ENCODE measurements around the gene KDM2B.
"Not testable (repeated sequence)": the region's sequence is repeated elsewhere in the genome, so short reads cannot be mapped to it uniquely, and the experiment has no call there.

Gene KDM2B

GRCh38 chr12:121405211-121405610, 175.6 kb downstream of the KDM2B start:
- peaks cover 10% of the 10 kb centered on the region for H3K4me1 ChIP-seq
- H3K27me3 ChIP-seq (ENCODE audit: low read depth) = no peaks in the 10 kb centered on the region
- in situ Hi-C loops (cut with MboI; ENCODE audit: low sequenced_read_pairs) = no loop called here
- peaks cover 49% of the 10 kb centered on the region for H3K36me3 ChIP-seq (replicated peaks)
- no peak overlapping the region for H3K4me3 ChIP-seq
- no peak for DNase-seq (ENCODE audit: low spot score in 2 of 2)
- no peaks in the 10 kb centered on the region for H3K9me3 ChIP-seq

GRCh38 chr12:121404734-121405133, 176.1 kb downstream of the KDM2B start:
- Histone ChIP-seq H3K36me3 (replicated peaks) (peaks cover 49% of the 10 kb centered on the region), H3K4me3 (no peak overlapping the region), H3K27me3 (ENCODE audit: low read depth) (no peaks in the 10 kb centered on the region), H3K4me1 (peaks cover 10% of the 10 kb centered on the region), H3K9me3 (no peaks in the 10 kb centered on the region)
- DNase-seq (ENCODE audit: low spot score in 2 of 2) = peak in 1 of 2 experiments; percentile 45
- in situ Hi-C loops (cut with MboI; ENCODE audit: low sequenced_read_pairs) = no loop called here

- H3K4me3 ChIP-seq = no peak overlapping the region
- no peak for DNase-seq (ENCODE audit: low spot score in 2 of 2)
- peaks cover 49% of the 10 kb centered on the region for H3K36me3 ChIP-seq (replicated peaks)
- in situ Hi-C loops (cut with MboI; ENCODE audit: low sequenced_read_pairs) = no loop called here
- H3K27me3 ChIP-seq (ENCODE audit: low read depth) = no peaks in the 10 kb centered on the region
- no peaks in the 10 kb centered on the region for H3K9me3 ChIP-seq
- peaks cover 10% of the 10 kb centered on the region for H3K4me1 ChIP-seq
Observed at GRCh38 chr12:121403721-121404120, 177.1 kb downstream of the KDM2B start.

GRCh38 chr12:121400332-121401139, 180.3 kb downstream of the KDM2B start:
- in situ Hi-C loops (cut with MboI; ENCODE audit: low sequenced_read_pairs) = no loop called here
- H3K4me1 ChIP-seq = peaks cover 10% of the 10 kb centered on the region
- H3K27me3 ChIP-seq (ENCODE audit: low read depth) = no peaks in the 10 kb centered on the region
- H3K4me3 ChIP-seq = peak overlapping the region; percentile 97
- H3K36me3 ChIP-seq (replicated peaks) = peaks cover 23% of the 10 kb centered on the region
- peak; percentile 11 to 38 for DNase-seq (ENCODE audit: low spot score in 2 of 2)
- H3K9me3 ChIP-seq = no peaks in the 10 kb centered on the region

GRCh38 chr12:121399391-121400331, 181.2 kb downstream of the KDM2B start, which contains the start of gene RNF34:
Gene RNF34 (plus strand): TSS chr12:121400118. CDS start chr12:121400213, 95 bp downstream.
- Histone ChIP-seq H3K4me1 (peaks cover 10% of the 10 kb centered on the region), H3K27me3 (ENCODE audit: low read depth) (no peaks in the 10 kb centered on the region), H3K36me3 (replicated peaks) (peaks cover 16% of the 10 kb centered on the region), H3K9me3 (no peaks in the 10 kb centered on the region), H3K4me3 (peak within 1 kb of the TSS; percentile 97)
- DNase-seq (ENCODE audit: low spot score in 2 of 2) = peak; percentile 98 to 100
- in situ Hi-C loops (cut with MboI; ENCODE audit: low sequenced_read_pairs) = no loop called here

- DNase-seq (ENCODE audit: low spot score in 2 of 2) = no peak
- H3K9me3 ChIP-seq = no peaks in the 10 kb centered on the region
- peaks cover 10% of the 10 kb centered on the region for H3K4me1 ChIP-seq
- H3K4me3 ChIP-seq = no peak overlapping the region; the same call in 1 of the 2 replicates
- H3K36me3 ChIP-seq (replicated peaks) = peaks cover 9% of the 10 kb centered on the region
- in situ Hi-C loops (cut with MboI; ENCODE audit: low sequenced_read_pairs) = no loop called here
- no peaks in the 10 kb centered on the region for H3K27me3 ChIP-seq (ENCODE audit: low read depth)
Observed at GRCh38 chr12:121398355-121398754, 182.5 kb downstream of the KDM2B start.

- Histone ChIP-seq H3K4me3 (no peak overlapping the region), H3K27me3 (ENCODE audit: low read depth) (no peaks in the 10 kb centered on the region), H3K4me1 (peaks cover 8% of the 10 kb centered on the region), H3K36me3 (replicated peaks) (peaks cover under 1% of the 10 kb centered on the region; the same call in 1 of the 2 replicates), H3K9me3 (no peaks in the 10 kb centered on the region)
- in situ Hi-C loops (cut with MboI; ENCODE audit: low sequenced_read_pairs) = no loop called here
- no peak for DNase-seq (ENCODE audit: low spot score in 2 of 2)
Observed at GRCh38 chr12:121397521-121397920, 183.3 kb downstream of the KDM2B start.

- Histone ChIP-seq H3K36me3 (replicated peaks) (no peaks in the 10 kb centered on the region), H3K27me3 (ENCODE audit: low read depth) (no peaks in the 10 kb centered on the region), H3K4me3 (no peak overlapping the region), H3K4me1 (no peaks in the 10 kb centered on the region), H3K9me3 (no peaks in the 10 kb centered on the region)
- in situ Hi-C loops (cut with MboI; ENCODE audit: low sequenced_read_pairs) = no loop called here
- DNase-seq (ENCODE audit: low spot score in 2 of 2) = no peak
Observed at GRCh38 chr12:121392325-121392716, 188.5 kb downstream of the KDM2B start.

GRCh38 chr12:121391619-121392324, 189.1 kb downstream of the KDM2B start:
- Histone ChIP-seq H3K36me3 (replicated peaks) (no peaks in the 10 kb centered on the region), H3K4me3 (no peak overlapping the region), H3K27me3 (ENCODE audit: low read depth) (no peaks in the 10 kb centered on the region), H3K4me1 (no peaks in the 10 kb centered on the region), H3K9me3 (no peaks in the 10 kb centered on the region)
- DNase-seq (ENCODE audit: low spot score in 2 of 2) = no peak
- in situ Hi-C loops (cut with MboI; ENCODE audit: low sequenced_read_pairs) = no loop called here

GRCh38 chr12:121390856-121391255, 190.0 kb downstream of the KDM2B start:
- Histone ChIP-seq H3K4me3 (no peak overlapping the region), H3K9me3 (no peaks in the 10 kb centered on the region), H3K27me3 (ENCODE audit: low read depth) (no peaks in the 10 kb centered on the region), H3K4me1 (no peaks in the 10 kb centered on the region), H3K36me3 (replicated peaks) (no peaks in the 10 kb centered on the region)
- in situ Hi-C loops (cut with MboI; ENCODE audit: low sequenced_read_pairs) = no loop called here
- DNase-seq (ENCODE audit: low spot score in 2 of 2) = no peak

GRCh38 chr12:121388421-121388981, 192.3 kb downstream of the KDM2B start:
- in situ Hi-C loops (cut with MboI; ENCODE audit: low sequenced_read_pairs) = no loop called here
- H3K4me1 ChIP-seq = no peaks in the 10 kb centered on the region
- no peaks in the 10 kb centered on the region for H3K27me3 ChIP-seq (ENCODE audit: low read depth)
- H3K36me3 ChIP-seq (replicated peaks) = no peaks in the 10 kb centered on the region
- no peak overlapping the region for H3K4me3 ChIP-seq
- no peaks in the 10 kb centered on the region for H3K9me3 ChIP-seq
- no peak for DNase-seq (ENCODE audit: low spot score in 2 of 2)

- in situ Hi-C loops (cut with MboI; ENCODE audit: low sequenced_read_pairs); H3K9me3 ChIP-seq; H3K27me3 ChIP-seq (ENCODE audit: low read depth); H3K4me3 ChIP-seq; H3K4me1 ChIP-seq; DNase-seq (ENCODE audit: low spot score in 2 of 2); H3K36me3 ChIP-seq (replicated peaks): not testable (repeated sequence)
Observed at GRCh38 chr12:121384891-121385290, 195.9 kb downstream of the KDM2B start.

GRCh38 chr12:121383601-121384021, 197.2 kb downstream of the KDM2B start:
- Histone ChIP-seq H3K4me3 (no peak overlapping the region), H3K36me3 (replicated peaks) (no peaks in the 10 kb centered on the region), H3K4me1 (no peaks in the 10 kb centered on the region), H3K9me3 (no peaks in the 10 kb centered on the region), H3K27me3 (ENCODE audit: low read depth) (no peaks in the 10 kb centered on the region)
- in situ Hi-C loops (cut with MboI; ENCODE audit: low sequenced_read_pairs) = no loop called here
- DNase-seq (ENCODE audit: low spot score in 2 of 2) = no peak

Data from HAP-1 (cell line).